GM12878 (cell line): ENCODE data around the gene TSHZ2. TPM values are rescaled to one million over a fixed set of nuclear protein-coding genes. Genes with fewer than 3 reads are reported as not detected.

Experiments used
- CUX1 ChIP-seq: IDR thresholded peaks from 2 replicates; pipeline ENCODE4 v1.6.1; 2012; ENCODE audit warnings: improper control_type of control experiment, low read depth, low read length; ENCODE audit not compliant: insufficient replicate concordance
- MYC ChIP-seq: IDR thresholded peaks from 2 replicates; pipeline ENCODE4 v1.6.1; 2011; ENCODE audit warnings: mild to moderate bottlenecking, low read length, moderate library complexity, inconsistent platforms; ENCODE audit not compliant: insufficient read depth, insufficient replicate concordance, insufficient read length, severe bottlenecking
- NFYB ChIP-seq: IDR thresholded peaks from 2 replicates; pipeline ENCODE4 v1.6.1; 2011; ENCODE audit warnings: low read depth, mild to moderate bottlenecking, low read length, improper control_type of control experiment, moderate library complexity; ENCODE audit not compliant: insufficient read depth
- RELB ChIP-seq: fragments of 450-650 bp; IDR thresholded peaks from 2 replicates; pipeline ENCODE4 v1.6.1; 2017; ENCODE audit warnings: low read depth, mild to moderate bottlenecking, moderate library complexity
- polyA plus RNA-seq, 11 experiments: library from polyadenylated mRNA; depleted of rRNA in 4 of 11; unstranded in 6 of 11; stranded (reverse) in 5 of 11; fragments of >200 nt; fragmentation: Nextera tagmentation in 4 of 11; fragmentation: Illumina TruSeq in 1 of 11; extraction: Ambion mirVana in 4 of 11; extraction: Trizol in 1 of 11; gene quantifications; 1 replicate in 1 of 11; 2 replicates in 10 of 11; pipeline versions ENCODE4 v1.2.1 to v1.2.3, GENCODE V29; 2011 to 2016; ENCODE audit warnings: inconsistent platforms in 2 of 11, missing spikeins in 2 of 11, low read depth in 1 of 11
- total RNA-seq, 4 experiments: library from RNA; depleted of rRNA in 3 of 4; stranded (reverse); fragments of >200 nt in 3 of 4; fragmentation: Illumina TruSeq in 1 of 4; extraction: Trizol in 1 of 4; gene quantifications; 2 replicates each; pipeline versions ENCODE4 v1.2.1 to v1.2.3, GENCODE V29; 2013 to 2021

Gene TSHZ2
- total and polyA plus RNA-seq, 10 of the 15 experiments (the other 5 are each of a cell fraction or from before 2014, with no cell fraction given) = 0.01 to 0.86 (median 0.13) TPM; not detected in 2

- peak; percentile 49 for TF ChIP-seq CUX1
- TF ChIP-seq NFYB = no peak
- no peak for TF ChIP-seq MYC
- peak; percentile 26; the same call in 1 of the 2 replicates for TF ChIP-seq RELB
Measured at GRCh38 chr20:52975029-52975732, 3.0 kb downstream of the TSHZ2 start (continued).
